MG63 (cell line): ENCODE data around the gene TMEM135. TPM values are rescaled to one million over a fixed set of nuclear protein-coding genes. Genes with fewer than 3 reads are reported as not detected.
"Not testable (repeated sequence)": the region's sequence is repeated elsewhere in the genome, so short reads cannot be mapped to it uniquely, and the experiment has no call there.

Experiments used
- DNase-seq: peaks from one replicate; pipeline ENCODE4 v3.0.0-alpha.2; 2020
- H3K27me3 ChIP-seq: fragments of 250-450 bp; sonication (Bioruptor Pico); 2 replicates; pipeline ENCODE4 v1.5.1; 2020; ENCODE audit warnings: mild to moderate bottlenecking, moderate library complexity
- H3K36me3 ChIP-seq: fragments of 250-450 bp; sonication (Bioruptor Pico); 2 replicates; pipeline ENCODE4 v1.5.1; 2020; ENCODE audit warnings: mild to moderate bottlenecking, moderate library complexity
- H3K4me3 ChIP-seq: fragments of 250-450 bp; sonication (Bioruptor Pico); 2 replicates; pipeline ENCODE4 v1.5.1; 2020; ENCODE audit warnings: mild to moderate bottlenecking, moderate library complexity
- H3K9me3 ChIP-seq: fragments of 250-450 bp; sonication (Bioruptor Pico); 2 replicates; pipeline ENCODE4 v1.5.1; 2020; ENCODE audit warnings: mild to moderate bottlenecking, moderate library complexity
- total RNA-seq: library from RNA; depleted of rRNA; stranded (reverse); fragments of >200 nt; shearing (Covaris generic); gene quantifications from 2 replicates; pipeline ENCODE4 v1.2.3, GENCODE V29; 2014; ENCODE audit warnings: low replicate concordance

Gene TMEM135
- total RNA-seq, 1 experiment from 2014 or later = 7.3 TPM

- no peak for DNase-seq
- no peaks in the 10 kb centered on the region for H3K27me3 ChIP-seq
- H3K9me3 ChIP-seq = peaks cover 4% of the 10 kb centered on the region; the same call in 1 of the 2 replicates
- no peak overlapping the region for H3K4me3 ChIP-seq
- H3K36me3 ChIP-seq = no peaks in the 10 kb centered on the region
These were observed 197.6 kb downstream of the TMEM135 start for GRCh38 chr11:87235366-87235765.

GRCh38 chr11:87236368-87236767 is 198.6 kb downstream of the TMEM135 start:
- no peaks in the 10 kb centered on the region for H3K36me3 ChIP-seq
- no peak overlapping the region for H3K4me3 ChIP-seq
- DNase-seq = no peak
- peaks cover 4% of the 10 kb centered on the region; the same call in 1 of the 2 replicates for H3K9me3 ChIP-seq
- no peaks in the 10 kb centered on the region for H3K27me3 ChIP-seq

DNA sequence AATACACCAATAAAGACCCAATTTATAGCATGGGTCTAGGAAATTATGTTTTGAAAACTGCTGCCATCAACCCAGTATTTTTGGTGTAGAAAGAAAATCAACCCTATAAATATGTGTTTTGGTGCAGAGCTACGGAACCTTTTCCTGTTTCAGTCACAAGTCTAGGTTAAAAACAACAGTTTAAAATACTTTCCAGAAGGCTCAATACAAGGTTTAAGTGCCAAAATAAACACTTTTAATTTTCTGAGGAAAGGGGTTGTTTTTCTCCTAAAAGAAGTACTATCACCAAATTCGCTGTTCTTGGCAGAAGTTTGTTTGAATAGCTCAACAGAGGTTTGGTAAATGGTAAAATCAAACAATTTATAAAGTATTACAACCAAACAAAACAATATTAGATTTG is 201.3 kb downstream of the TMEM135 start:
- no peaks in the 10 kb centered on the region for H3K27me3 ChIP-seq
- H3K36me3 ChIP-seq = no peaks in the 10 kb centered on the region
- no peak overlapping the region for H3K4me3 ChIP-seq
- H3K9me3 ChIP-seq = 0 out of 2 replicates have a peak, but pooled peaks cover 4% of the 10 kb centered on the region
- no peak for DNase-seq

DNA sequence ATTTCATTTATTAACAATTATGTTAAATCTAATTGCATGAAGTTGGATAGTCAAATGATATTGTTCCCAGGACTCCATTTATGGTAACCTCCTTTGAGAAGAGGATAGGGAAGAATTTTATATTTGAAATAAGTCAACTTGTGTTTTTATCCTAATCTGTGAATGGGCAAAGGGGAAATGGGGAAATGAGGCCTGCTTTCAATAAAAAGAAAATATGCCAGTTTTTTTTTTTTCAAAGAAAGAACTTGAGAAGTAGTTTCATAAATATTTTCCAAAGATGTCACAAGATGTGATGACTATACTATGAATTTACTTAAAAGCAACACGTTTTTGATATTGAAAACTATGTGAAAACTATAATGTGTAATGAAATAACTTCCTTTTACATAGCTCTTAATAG is 201.8 kb downstream of the TMEM135 start:
- no peak overlapping the region for H3K4me3 ChIP-seq
- no peak for DNase-seq
- H3K27me3 ChIP-seq = no peaks in the 10 kb centered on the region
- H3K9me3 ChIP-seq = no peaks in the 10 kb centered on the region
- H3K36me3 ChIP-seq = no peaks in the 10 kb centered on the region

- no peak for DNase-seq
- Histone ChIP-seq H3K9me3 (no peaks in the 10 kb centered on the region), H3K36me3 (no peaks in the 10 kb centered on the region), H3K27me3 (no peaks in the 10 kb centered on the region), H3K4me3 (no peak overlapping the region)
These were observed 213.8 kb downstream of the TMEM135 start for GRCh38 chr11:87251560-87251959.

DNA sequence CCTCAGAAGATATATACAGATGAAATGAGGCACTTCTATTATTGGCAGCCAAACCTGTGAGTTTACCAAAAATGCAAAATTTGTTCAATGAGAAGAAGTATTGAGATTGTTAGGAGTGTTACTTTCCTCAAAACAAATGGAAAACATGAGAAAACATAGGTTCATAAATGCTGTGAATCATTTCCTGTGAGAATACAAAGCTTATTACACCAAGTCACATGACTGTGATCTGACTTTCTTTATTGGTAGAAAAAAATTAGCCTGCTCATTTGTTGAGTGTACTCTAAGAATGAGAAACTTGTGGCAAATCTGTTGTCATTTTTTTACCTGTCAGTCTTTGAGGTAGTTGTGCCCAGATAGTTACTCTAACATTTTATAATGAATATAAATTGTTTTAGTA is 215.1 kb downstream of the TMEM135 start:
- no peaks in the 10 kb centered on the region for H3K36me3 ChIP-seq
- H3K27me3 ChIP-seq = no peaks in the 10 kb centered on the region
- no peak overlapping the region for H3K4me3 ChIP-seq
- DNase-seq = no peak
- no peaks in the 10 kb centered on the region for H3K9me3 ChIP-seq

DNA sequence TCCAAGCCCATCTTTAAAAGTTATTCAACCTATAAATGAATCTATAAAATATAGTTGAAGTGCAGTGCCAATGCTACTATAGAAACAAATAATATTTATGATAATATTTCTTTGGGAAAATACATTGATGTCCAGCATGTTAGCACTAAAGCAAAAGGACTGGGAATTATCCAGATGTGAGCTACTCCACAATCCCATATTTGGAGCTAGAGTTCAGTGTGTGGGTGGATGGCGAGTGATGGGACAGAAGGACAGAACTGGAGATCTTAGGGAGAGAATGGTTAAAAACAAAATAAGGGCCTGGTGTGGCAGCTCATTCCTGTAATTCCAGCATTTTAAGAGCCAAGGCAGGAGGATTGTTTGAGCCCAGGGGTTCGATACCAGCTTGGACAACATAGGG is 216.8 kb downstream of the TMEM135 start:
- Histone ChIP-seq H3K4me3 (no peak overlapping the region), H3K27me3 (no peaks in the 10 kb centered on the region), H3K9me3 (no peaks in the 10 kb centered on the region), H3K36me3 (no peaks in the 10 kb centered on the region)
- DNase-seq = no peak

DNA sequence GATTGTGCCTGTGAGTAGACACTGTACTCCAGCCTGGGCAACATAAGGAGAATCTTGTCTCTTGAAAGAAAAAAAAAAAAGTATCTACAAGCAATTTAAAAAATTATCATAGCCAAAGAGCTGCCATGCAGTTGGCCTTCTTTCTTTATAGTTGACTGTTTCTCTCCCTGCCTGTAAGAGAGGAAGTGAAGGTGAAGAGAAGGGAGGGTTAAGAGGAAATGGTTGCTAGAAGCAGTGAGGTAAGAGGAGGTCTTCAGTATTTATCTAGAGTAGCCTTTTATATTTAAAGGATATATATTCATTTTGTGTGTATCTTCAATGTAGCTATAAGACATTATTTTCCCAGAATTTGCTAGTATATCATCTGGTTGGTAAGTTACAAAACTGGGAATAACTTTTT is 217.9 kb downstream of the TMEM135 start:
- Histone ChIP-seq H3K36me3 (no peaks in the 10 kb centered on the region), H3K27me3 (no peaks in the 10 kb centered on the region), H3K9me3 (no peaks in the 10 kb centered on the region), H3K4me3 (no peak overlapping the region)
- no peak for DNase-seq

GRCh38 chr11:87256694-87257340 is 219.1 kb downstream of the TMEM135 start:
- H3K9me3 ChIP-seq = no peaks in the 10 kb centered on the region
- H3K36me3 ChIP-seq = no peaks in the 10 kb centered on the region
- DNase-seq = no peak
- H3K27me3 ChIP-seq = no peaks in the 10 kb centered on the region
- H3K4me3 ChIP-seq = no peak overlapping the region

DNA sequence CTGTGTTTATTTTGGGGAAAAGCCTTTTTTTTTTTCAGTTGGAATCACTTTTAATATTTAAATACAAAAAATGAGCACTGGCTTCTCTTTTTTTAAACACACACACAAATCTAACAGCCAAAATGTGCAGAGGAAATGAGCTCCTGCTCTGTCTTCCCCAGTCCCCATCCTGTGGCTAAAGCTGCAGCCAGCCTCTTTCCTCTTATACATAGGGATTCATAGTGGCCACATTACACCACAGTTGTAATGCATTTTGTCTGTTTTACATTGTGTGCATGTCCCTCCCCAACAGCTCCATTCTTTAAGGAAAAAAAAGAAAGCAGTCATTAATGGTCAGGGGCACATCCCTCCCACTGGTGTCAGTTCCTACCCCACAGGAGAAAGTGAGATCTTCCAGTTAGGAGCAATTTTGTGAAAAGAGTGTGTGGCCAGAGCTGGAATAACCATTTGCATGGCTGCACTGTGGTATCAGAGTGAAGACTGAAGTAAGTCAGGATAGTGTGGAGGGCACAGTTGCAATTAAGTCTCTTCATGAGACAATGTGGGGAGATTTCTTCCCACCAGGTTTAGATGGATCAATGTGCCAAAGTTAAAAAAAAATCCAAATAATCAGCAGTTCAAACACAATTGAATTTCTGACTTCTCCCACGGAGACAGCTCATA is 220.6 kb downstream of the TMEM135 start:
- H3K36me3 ChIP-seq = no peaks in the 10 kb centered on the region
- no peaks in the 10 kb centered on the region for H3K9me3 ChIP-seq
- no peaks in the 10 kb centered on the region for H3K27me3 ChIP-seq
- no peak overlapping the region for H3K4me3 ChIP-seq
- no peak for DNase-seq

DNA sequence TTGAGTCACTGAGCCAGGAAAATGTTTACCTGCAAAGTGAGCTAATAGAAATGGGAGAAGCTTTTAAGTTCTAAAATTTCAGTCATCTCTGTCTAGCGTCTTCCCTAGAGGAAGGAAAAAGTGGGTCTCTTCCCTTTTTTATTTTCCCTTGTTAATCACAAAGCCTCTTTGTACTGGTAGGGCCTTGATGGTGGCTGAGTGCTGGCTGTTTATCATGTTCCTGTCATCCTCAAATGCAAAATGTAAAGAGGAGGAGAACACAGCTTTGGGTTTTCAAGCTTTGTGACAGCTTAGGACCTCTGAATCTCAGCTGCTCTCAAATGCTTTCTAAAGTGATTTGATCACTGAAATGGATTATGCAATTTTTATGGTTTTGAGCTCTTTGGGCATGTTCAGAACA is 222.0 kb downstream of the TMEM135 start:
- no peaks in the 10 kb centered on the region for H3K27me3 ChIP-seq
- no peaks in the 10 kb centered on the region for H3K36me3 ChIP-seq
- H3K4me3 ChIP-seq = no peak overlapping the region
- no peak for DNase-seq
- H3K9me3 ChIP-seq = no peaks in the 10 kb centered on the region

DNA sequence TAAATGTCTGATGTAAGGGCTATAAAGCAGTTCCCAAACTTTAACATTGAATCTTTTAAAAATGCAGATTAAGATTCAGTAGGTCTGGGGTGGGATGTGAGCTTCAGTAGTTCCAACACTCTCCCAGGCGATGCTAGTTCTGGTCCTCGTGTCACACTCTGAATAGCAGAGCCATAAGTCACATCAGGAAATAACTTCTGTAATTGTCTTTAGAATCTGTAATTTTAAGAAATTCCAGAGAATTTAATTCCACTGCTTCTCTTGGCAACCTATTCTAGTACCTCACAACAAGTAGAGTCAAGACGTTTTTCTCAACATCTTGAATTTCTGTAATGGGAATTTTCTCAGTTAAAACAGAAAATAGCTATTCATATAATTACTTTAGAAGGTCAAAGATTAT is 223.1 kb downstream of the TMEM135 start:
- H3K36me3 ChIP-seq = no peaks in the 10 kb centered on the region
- no peak overlapping the region for H3K4me3 ChIP-seq
- no peaks in the 10 kb centered on the region for H3K27me3 ChIP-seq
- no peaks in the 10 kb centered on the region for H3K9me3 ChIP-seq
- DNase-seq = no peak

- Histone ChIP-seq H3K9me3 (no peaks in the 10 kb centered on the region), H3K4me3 (no peak overlapping the region), H3K27me3 (no peaks in the 10 kb centered on the region), H3K36me3 (no peaks in the 10 kb centered on the region)
- DNase-seq = no peak
These were observed 225.6 kb downstream of the TMEM135 start for GRCh38 chr11:87263264-87263838.

- Histone ChIP-seq H3K36me3 (no peaks in the 10 kb centered on the region), H3K4me3 (no peak overlapping the region), H3K27me3 (no peaks in the 10 kb centered on the region), H3K9me3 (no peaks in the 10 kb centered on the region)
- no peak for DNase-seq
These were observed 226.2 kb downstream of the TMEM135 start for GRCh38 chr11:87263979-87264378.

GRCh38 chr11:87265132-87265531 is 227.4 kb downstream of the TMEM135 start:
- Histone ChIP-seq H3K9me3 (no peaks in the 10 kb centered on the region), H3K4me3 (no peak overlapping the region), H3K36me3 (no peaks in the 10 kb centered on the region), H3K27me3 (no peaks in the 10 kb centered on the region)
- DNase-seq = no peak

GRCh38 chr11:87265979-87266378 is 228.2 kb downstream of the TMEM135 start:
- H3K4me3 ChIP-seq = no peak overlapping the region
- H3K27me3 ChIP-seq = no peaks in the 10 kb centered on the region
- no peaks in the 10 kb centered on the region for H3K36me3 ChIP-seq
- no peaks in the 10 kb centered on the region for H3K9me3 ChIP-seq
- DNase-seq = no peak

- Histone ChIP-seq H3K4me3 (no peak overlapping the region), H3K36me3 (no peaks in the 10 kb centered on the region), H3K9me3 (no peaks in the 10 kb centered on the region), H3K27me3 (no peaks in the 10 kb centered on the region)
- DNase-seq = no peak
These were observed 229.0 kb downstream of the TMEM135 start for GRCh38 chr11:87266751-87267150.

GRCh38 chr11:87271951-87272350 is 234.2 kb downstream of the TMEM135 start:
- not testable (repeated sequence) for H3K27me3 ChIP-seq, H3K9me3 ChIP-seq, H3K4me3 ChIP-seq, DNase-seq, H3K36me3 ChIP-seq
